HCT116 (cell line): ENCODE measurements around the gene MAML2. TPM values are rescaled to one million over a fixed set of nuclear protein-coding genes. Genes with fewer than 3 reads are reported as not detected.

Experiments used
- ATAC-seq: fragments of 200-7000 bp; cut with Tn5 transposase; 2 replicates; pipeline ENCODE4 v1.9.1; 2020; ENCODE audit warnings: mild to moderate bottlenecking, moderate library complexity
- BruUV-seq: library from RNA; stranded (reverse); fragments of 400-500 nt; replicated peaks from 2 replicates; lab custom pipeline; 2021; lab: Mats Ljungman, UMichigan
- CTCF ChIA-PET: fragments of 300-600 bp; sonication (Branson Sonifier 250); formaldehyde crosslinking; loops from one replicate; lab custom pipeline; 2021; ENCODE audit warnings: antibody characterized with exemption; lab: Charles Lee
- POLR2A ChIA-PET: fragments of 300-600, 350-600 bp; sonication (Branson Sonifier 250); formaldehyde crosslinking; loops from one replicate; lab custom pipeline; 2021; ENCODE audit warnings: antibody characterized with exemption; lab: Charles Lee
- RAD21 ChIA-PET, 2 experiments: fragments of 300-600 bp; sonication (Branson Sonifier 250); formaldehyde crosslinking; loops; one replicate each; lab custom pipeline; 2023; ENCODE audit warnings: low total read pairs in 2 of 2; ENCODE audit not compliant: uncharacterized antibody in 2 of 2, unreplicated experiment in 2 of 2, low non-redundant PET in 1 of 2; lab: Charles Lee
- DNase-seq: peaks from one replicate; pipeline ENCODE4 v3.0.0-alpha.2; 2010; ENCODE audit warnings: low read depth, low spot score
- H2AFZ ChIP-seq: fragments of 200-600 bp; shearing (Covaris generic), sonication (generic); 2 replicates; pipeline ENCODE4 v1.6.1; 2017; ENCODE audit warnings: low read depth, mixed run types, mixed read lengths, antibody characterized with exemption, low read length; ENCODE audit not compliant: poor library complexity, severe bottlenecking
- H3K27ac ChIP-seq: 2 replicates; pipeline ENCODE4 v1.5.1; 2012; ENCODE audit warnings: low read depth, low read length
- H3K27me3 ChIP-seq: fragments of 200-600 bp; sonication (generic); 2 replicates; pipeline ENCODE4 v1.6.1; 2016; ENCODE audit warnings: mixed run types, low read length, mixed read lengths; ENCODE audit not compliant: insufficient read depth
- H3K36me3 ChIP-seq, 2 experiments: fragments of 200-500 bp in 1 of 2; fragments of 200-600 bp in 1 of 2; sonication (Bioruptor generic) in 1 of 2; sonication (generic) in 1 of 2; 2 replicates each; pipeline versions ENCODE4 v1.5.1 to v1.6.1; 2014 to 2016; ENCODE audit warnings: low read length in 2 of 2, inconsistent platforms in 1 of 2, mixed read lengths in 1 of 2, mixed run types in 1 of 2; ENCODE audit not compliant: insufficient read depth in 2 of 2, control insufficient read depth in 1 of 2
- H3K4me1 ChIP-seq, 2 experiments: fragments of 200-600 bp in 1 of 2; sonication (generic) in 1 of 2; 2 replicates each; pipeline versions ENCODE4 v1.5.1 to v1.6.1; 2012 to 2017; ENCODE audit warnings: low read length in 2 of 2, inconsistent platforms in 1 of 2, mild to moderate bottlenecking in 1 of 2, mixed read lengths in 1 of 2, mixed run types in 1 of 2, moderate library complexity in 1 of 2; ENCODE audit not compliant: insufficient read depth in 2 of 2, control insufficient read depth in 1 of 2
- H3K4me2 ChIP-seq: fragments of 200-600 bp; sonication (generic); 2 replicates; pipeline ENCODE4 v1.6.1; 2017; ENCODE audit warnings: mixed run types, low read length, mixed read lengths
- H3K4me3 ChIP-seq, 2 experiments: fragments of 200-600 bp in 1 of 2; sonication (generic) in 1 of 2; replicated peaks in 1 of 2; 2 replicates each; pipeline ENCODE4 v1.5.1; 2011 to 2016; ENCODE audit warnings: low read length in 2 of 2, control low read depth in 1 of 2, low read depth in 1 of 2, mild to moderate bottlenecking in 1 of 2, mixed read lengths in 1 of 2, mixed run types in 1 of 2
- H3K79me2 ChIP-seq: fragments of 200-600 bp; sonication (generic); 2 replicates; pipeline ENCODE4 v1.6.1; 2017; ENCODE audit warnings: mild to moderate bottlenecking, mixed run types, low read length, moderate library complexity, mixed read lengths; ENCODE audit not compliant: insufficient read depth
- H3K9ac ChIP-seq: fragments of 200-600 bp; sonication (generic); 2 replicates; pipeline ENCODE4 v1.6.1; 2016; ENCODE audit warnings: low read length, mixed read lengths
- H3K9me2 ChIP-seq: fragments of 200-600 bp; sonication (generic), shearing (Covaris generic); 2 replicates; pipeline ENCODE4 v1.6.1; 2017; ENCODE audit warnings: mixed run types, mild to moderate bottlenecking, moderate library complexity; ENCODE audit not compliant: insufficient read depth
- H3K9me3 ChIP-seq, 2 experiments: fragments of 200-500 bp in 1 of 2; fragments of 200-600 bp in 1 of 2; sonication (Bioruptor generic) in 1 of 2; sonication (generic) in 1 of 2; 2 replicates each; pipeline ENCODE4 v1.6.1; 2014 to 2017; ENCODE audit warnings: low read length in 2 of 2, mixed read lengths in 2 of 2, inconsistent platforms in 1 of 2, low read depth in 1 of 2, mild to moderate bottlenecking in 1 of 2, mixed run types in 1 of 2, moderate library complexity in 1 of 2; ENCODE audit not compliant: control insufficient read depth in 1 of 2, insufficient read depth in 1 of 2
- H4K20me1 ChIP-seq: fragments of 200-600 bp; sonication (generic), shearing (Covaris generic); 2 replicates; pipeline ENCODE4 v1.6.1; 2017; ENCODE audit warnings: mixed run types, mild to moderate bottlenecking, moderate library complexity; ENCODE audit not compliant: insufficient read depth
- ATF3 ChIP-seq: IDR thresholded peaks from 2 replicates; pipeline ENCODE4 v1.6.1; 2012
- CBX3 ChIP-seq: IDR thresholded peaks from 2 replicates; pipeline ENCODE4 v1.6.1; 2012; ENCODE audit warnings: low read depth
- CTCF ChIP-seq, 3 experiments: fragments of 200-600 bp in 1 of 3; sonication (generic) in 1 of 3; IDR thresholded peaks in 2 of 3; conservative IDR thresholded peaks in 1 of 3; 2 replicates each; pipeline ENCODE4 v1.5.1; 2012 to 2017; ENCODE audit warnings: low read depth in 2 of 3, low read length in 2 of 3, antibody characterized with exemption in 1 of 3, borderline replicate concordance in 1 of 3, control low read depth in 1 of 3, mild to moderate bottlenecking in 1 of 3, mixed read lengths in 1 of 3, mixed run types in 1 of 3, moderate library complexity in 1 of 3; ENCODE audit not compliant: insufficient read depth in 1 of 3
- ELF1 ChIP-seq: IDR thresholded peaks from 2 replicates; pipeline ENCODE4 v1.6.1; 2012; ENCODE audit warnings: low read depth, borderline replicate concordance
- EZH2 ChIP-seq: fragments of 200-600 bp; sonication (generic); IDR thresholded peaks from 2 replicates; pipeline ENCODE4 v1.6.1; 2017; ENCODE audit warnings: antibody characterized with exemption, mixed run types
- MAX ChIP-seq: IDR thresholded peaks from 2 replicates; pipeline ENCODE4 v1.6.1; 2012
- POLR2AphosphoS5 ChIP-seq: IDR thresholded peaks from 2 replicates; pipeline ENCODE4 v1.6.1; 2011; ENCODE audit warnings: mild to moderate bottlenecking, low read depth, low read length, moderate library complexity
- RAD21 ChIP-seq: IDR thresholded peaks from 2 replicates; pipeline ENCODE4 v1.6.1; 2012; ENCODE audit warnings: low read depth, mild to moderate bottlenecking
- REST ChIP-seq: IDR thresholded peaks from 2 replicates; pipeline ENCODE4 v1.6.1; 2012; ENCODE audit warnings: low read depth
- TCF7L2 ChIP-seq: IDR thresholded peaks from 2 replicates; pipeline ENCODE4 v1.7.0; 2011; ENCODE audit warnings: borderline replicate concordance, inconsistent platforms; ENCODE audit not compliant: insufficient read depth, insufficient read length; ENCODE audit errors: extremely low read depth
- ZBTB33 ChIP-seq: IDR thresholded peaks from 2 replicates; pipeline ENCODE4 v1.6.1; 2011; ENCODE audit warnings: mild to moderate bottlenecking, low read length, moderate library complexity; ENCODE audit not compliant: insufficient replicate concordance; ENCODE audit errors: extremely low read depth
- ZNF274 ChIP-seq: fragments of 200-500 bp; sonication (Bioruptor generic); IDR thresholded peaks from 2 replicates; pipeline ENCODE4 v1.6.1; 2014; ENCODE audit warnings: mild to moderate bottlenecking, low read depth, low read length, inconsistent platforms
- intact Hi-C: fragments of 100-400 bp; cut with micrococcal nuclease; formaldehyde crosslinking; loops from 2 replicates; pipeline ENCODE4 v1.10.0; 2022
- total RNA-seq: library from RNA; stranded (reverse); gene quantifications from one replicate; pipeline ENCODE4 v1.2.1, GENCODE V29; 2021; ENCODE audit not compliant: unreplicated experiment

The MAML2 gene
- total RNA-seq, 1 experiment from 2014 or later, result 2.6 TPM

GRCh38 chr11:96194581-96195374 is 148.2 kb downstream of the MAML2 start:
- RAD21 ChIA-PET, result no interaction called here
- Histone ChIP-seq H3K4me3 (no peak overlapping the region), H3K27me3 (no peaks in the 10 kb centered on the region), H3K9ac (no peak overlapping the region), H4K20me1 (no peaks in the 10 kb centered on the region), H3K36me3 (no peaks in the 10 kb centered on the region), H3K27ac (no peak overlapping the region), H3K4me1 (no peaks in the 10 kb centered on the region), H3K4me2 (no peak overlapping the region), H2AFZ (no peak overlapping the region), H3K79me2 (no peaks in the 10 kb centered on the region), H3K9me3 (no peaks in the 10 kb centered on the region), H3K9me2 (no peaks in the 10 kb centered on the region)
- intact Hi-C loops, result no loop called here
- DNase-seq (no peak), ATAC-seq (no peak)
- CTCF ChIA-PET, result no interaction called here
- POLR2A ChIA-PET, result no interaction called here
- TF ChIP-seq CTCF (IDR thresholded peaks at IDR 0.05 in 2 of 3, conservative IDR thresholded peaks at IDR 0.05 in 1 of 3; ENCODE audit: borderline replicate concordance in 1 of 3, insufficient read depth in 1 of 3, low read depth in 2 of 3, low read length in 2 of 3) (no peak), ZNF274 (no peak), MAX (no peak), ELF1 (no peak), POLR2AphosphoS5 (no peak), RAD21 (no peak), ZBTB33 (no peak), EZH2 (no peak), REST (no peak), ATF3 (no peak), TCF7L2 (no peak), CBX3 (no peak)
- BruUV-seq, result no TSS peak
